Activated CD8-positive, alpha-beta memory T cell treated with anti-CD3 and anti-CD28 coated beads, Interleukin-2, amount 50 U/mL, for 48 hours (primary cell): ENCODE data around the gene PLOD3.
"Not testable (repeated sequence)": the region's sequence is repeated elsewhere in the genome, so short reads cannot be mapped to it uniquely, and the experiment has no call there.

Experiments
- DNase-seq: peaks from one replicate; pipeline ENCODE4 v3.0.0-alpha.2; 2020

The PLOD3 gene

GRCh38 chr7:101208794-101209193, 8.6 kb downstream of the PLOD3 start:
- DNase-seq, result no peak

DNA sequence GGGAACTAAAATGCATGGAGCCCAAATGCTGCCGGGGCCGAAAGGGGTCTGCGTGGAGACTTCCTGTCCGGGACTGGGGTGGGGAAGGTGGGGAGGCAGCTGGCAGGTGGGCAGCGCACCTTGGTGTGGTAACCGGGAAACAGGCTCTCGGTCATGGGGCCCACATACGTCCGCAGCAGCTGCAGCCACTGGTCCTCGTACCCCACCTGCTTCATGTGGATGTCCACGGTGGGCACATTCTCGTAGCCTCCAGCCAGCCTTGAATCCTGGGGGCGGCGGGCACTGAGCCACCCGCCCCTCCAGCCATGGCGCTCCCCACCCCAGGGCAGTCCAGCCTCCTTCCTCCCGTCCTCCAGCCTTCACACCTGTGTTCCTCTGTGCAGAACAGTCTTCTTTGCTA, 9.9 kb downstream of the PLOD3 start:
- DNase-seq, result no peak

DNA sequence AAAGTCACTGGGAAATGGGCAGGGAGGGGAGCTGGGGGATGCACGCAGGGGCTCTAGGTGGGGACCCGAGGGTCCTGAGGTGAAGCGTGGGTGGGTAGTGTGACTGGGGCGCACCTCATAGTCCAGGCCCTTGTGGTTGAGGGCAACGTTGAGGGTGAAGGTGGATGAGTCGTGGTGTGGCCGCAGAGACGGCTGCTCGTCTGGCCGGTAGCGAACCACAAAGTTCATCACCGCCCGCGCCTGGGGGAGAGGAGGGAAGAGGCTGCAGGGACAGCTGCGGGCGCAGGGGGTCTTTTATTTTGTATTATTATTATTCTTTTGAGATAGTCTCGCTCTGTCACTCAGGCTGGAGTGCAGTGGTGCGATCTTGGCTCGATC, 10.7 kb downstream of the PLOD3 start:
- DNase-seq, result no peak

- no peak for DNase-seq
Measured at GRCh38 chr7:101205901-101206664, 11.3 kb downstream of the PLOD3 start.

GRCh38 chr7:101203740-101204738, 13.3 kb downstream of the PLOD3 start:
- not testable (repeated sequence) for DNase-seq

DNA sequence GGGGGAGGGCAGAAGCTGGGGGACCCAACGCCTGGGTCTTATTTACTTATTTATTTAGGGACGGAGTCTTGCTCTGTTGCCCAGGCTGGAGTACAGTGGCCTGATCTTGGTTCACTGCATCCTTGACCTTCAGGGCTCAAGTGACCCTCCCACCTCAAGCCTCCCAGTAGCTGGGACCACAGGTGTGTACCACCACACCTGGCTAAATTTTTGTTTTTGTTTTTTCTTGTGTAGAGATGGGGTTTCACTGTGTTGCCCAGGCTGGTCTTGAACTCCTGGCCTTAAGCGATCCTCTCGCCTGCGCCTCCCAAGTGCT, 14.8 kb downstream of the PLOD3 start:
- DNase-seq, result no peak

- no peak for DNase-seq
Measured at GRCh38 chr7:101201695-101202602, 15.4 kb downstream of the PLOD3 start.

GRCh38 chr7:101200862-101201599, 16.4 kb downstream of the PLOD3 start, which contains the start of gene MOGAT3:
MOGAT3 (minus strand) TSS chr7:101201036; CDS start chr7:101200854, 182 bp downstream.
- DNase-seq, result no peak

DNA sequence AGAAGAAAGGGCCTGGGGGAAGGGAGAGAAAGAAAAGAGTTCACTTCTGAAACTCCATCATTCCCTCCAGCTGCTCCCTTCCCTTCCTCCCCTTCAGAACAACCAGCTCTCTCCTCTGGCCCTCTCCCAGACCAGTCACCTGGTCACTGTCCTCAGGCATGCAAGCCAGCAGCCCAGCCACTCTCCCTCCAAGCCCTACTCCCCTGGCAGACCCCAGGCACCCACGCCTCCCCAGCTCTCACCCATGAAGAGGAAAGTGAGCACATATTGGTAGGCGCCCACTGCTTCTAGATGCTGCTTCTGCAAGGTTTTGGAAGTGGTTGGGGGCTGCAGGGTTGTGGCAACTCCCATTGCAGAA, 16.9 kb downstream of the PLOD3 start:
- DNase-seq, result no peak

DNA sequence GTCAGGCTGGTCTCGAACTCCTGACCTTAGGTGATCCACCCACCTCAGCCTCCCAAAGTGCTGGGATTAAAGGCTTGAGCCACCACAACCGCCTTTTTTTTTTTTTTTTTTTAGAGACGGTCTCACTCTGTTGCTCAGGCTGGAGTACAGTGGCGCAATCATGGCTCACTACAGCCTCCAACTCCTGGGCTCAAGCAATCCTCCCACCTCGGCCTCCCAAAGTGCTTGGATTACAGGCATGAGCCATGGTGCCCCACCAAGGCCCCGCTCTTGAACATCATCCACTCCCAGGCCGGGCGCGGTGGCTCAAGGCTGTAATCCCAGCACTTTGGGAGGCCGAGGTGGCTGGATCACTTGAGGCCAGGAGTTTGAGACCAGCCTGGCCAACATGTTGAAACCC, 17.9 kb downstream of the PLOD3 start:
- not testable (repeated sequence) for DNase-seq

DNA sequence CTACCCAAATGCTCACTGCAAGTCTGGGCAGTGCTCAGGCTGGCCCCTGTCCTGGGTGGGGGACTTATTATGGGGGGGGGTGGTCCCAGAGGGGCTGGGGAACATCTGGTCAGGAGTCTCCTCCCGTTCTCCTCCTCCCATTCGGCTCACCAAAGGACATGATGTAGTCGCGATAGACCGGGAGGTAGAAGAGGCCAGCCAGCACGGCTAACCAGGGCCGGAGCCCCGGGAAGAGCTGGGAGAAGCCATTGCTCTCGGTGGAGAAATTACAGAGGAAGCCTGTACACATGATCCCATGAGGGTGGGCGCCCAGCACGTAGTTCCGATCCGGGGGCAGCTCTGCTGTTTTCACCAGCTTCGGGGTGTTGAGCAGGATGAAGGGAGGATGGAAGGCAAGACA, 18.9 kb downstream of the PLOD3 start:
- no peak for DNase-seq

DNA sequence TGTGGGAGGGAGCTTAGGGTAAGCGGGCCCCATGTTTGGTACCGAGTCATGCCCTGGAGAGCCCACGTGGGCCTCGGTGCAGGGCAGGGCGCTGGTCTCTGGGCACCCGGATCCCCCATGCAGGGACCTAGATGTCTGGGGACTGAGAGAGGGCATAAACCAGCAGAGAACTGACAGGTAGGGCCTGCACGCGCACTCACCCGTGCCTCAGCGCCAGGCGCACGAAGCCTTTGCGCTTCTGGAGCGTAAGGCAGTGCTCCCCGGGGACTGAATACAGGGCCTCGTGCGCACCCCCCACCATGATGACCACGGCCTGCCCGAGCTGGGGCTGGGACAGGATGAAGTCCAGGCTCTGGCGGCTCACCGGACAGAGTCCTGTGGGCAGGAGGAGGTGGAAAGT, 19.4 kb downstream of the PLOD3 start:
- DNase-seq, result no peak

DNA sequence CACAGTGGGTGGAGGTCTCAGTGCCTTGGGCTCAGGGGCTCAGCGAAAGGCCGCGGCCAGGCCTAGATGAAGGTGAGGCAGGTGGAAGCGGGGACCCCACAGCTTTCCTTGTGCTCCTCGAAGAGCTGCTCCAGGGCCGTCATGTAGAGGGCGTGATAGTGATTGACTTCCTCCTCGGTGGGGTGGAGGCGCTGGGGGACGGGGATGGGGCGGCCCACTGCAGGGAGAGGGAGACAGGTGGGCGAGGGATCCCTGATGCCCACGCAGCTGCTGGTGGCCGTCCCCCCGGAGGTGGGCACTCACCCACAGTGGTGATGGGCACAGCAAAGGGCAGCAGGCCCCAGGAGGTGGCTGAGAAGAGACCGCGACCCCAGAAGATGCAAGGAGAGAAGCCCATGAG, 21.5 kb downstream of the PLOD3 start:
- no peak for DNase-seq

DNA sequence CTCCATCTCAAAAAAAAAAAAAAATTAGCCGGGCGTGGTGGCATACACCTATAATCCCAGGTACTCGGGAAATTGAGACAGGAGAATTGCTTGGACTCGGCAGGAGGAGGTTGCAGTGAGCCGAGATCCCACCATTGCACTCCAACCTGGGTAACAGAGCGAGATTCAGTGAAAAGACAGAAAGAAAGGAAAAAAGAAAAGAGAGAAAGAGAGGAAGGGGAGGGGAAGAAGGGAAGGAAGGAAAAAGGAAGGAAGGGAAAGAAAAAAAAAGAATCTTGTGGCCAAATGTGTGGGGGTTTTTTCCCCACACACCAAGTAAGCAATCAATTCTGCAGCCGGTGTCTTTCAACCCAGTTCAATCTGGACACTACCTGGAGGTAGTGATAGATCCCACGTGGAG, 28.3 kb downstream of the PLOD3 start:
- DNase-seq, result no peak

DNA sequence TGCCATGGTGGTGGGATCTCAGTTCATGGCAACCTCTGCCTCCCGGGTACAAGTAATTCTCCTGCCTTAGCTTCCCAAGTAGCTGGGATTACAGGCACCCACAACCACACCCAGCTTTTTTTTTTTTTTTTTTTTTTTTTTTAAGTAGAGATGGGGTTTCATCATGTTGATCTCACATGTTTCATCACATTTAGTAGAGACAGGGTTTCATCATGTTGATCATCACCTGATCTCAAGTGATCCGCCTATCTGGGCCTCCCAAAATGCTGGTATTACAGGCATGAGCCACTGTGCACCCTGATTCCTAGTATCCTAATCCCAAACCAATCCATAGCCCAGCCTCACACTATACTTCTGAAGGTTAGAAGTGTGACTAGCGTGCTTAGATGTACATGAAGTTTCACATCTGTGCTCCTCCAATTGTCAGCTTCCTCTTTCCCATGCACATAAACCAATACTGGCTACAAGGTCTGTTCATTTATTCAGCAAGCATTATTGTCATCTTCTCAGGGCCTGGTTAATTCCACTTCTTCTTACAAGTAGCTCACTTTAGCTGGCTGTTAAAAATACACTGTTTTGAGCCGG, 30.4 kb downstream of the PLOD3 start:
- DNase-seq, result no peak

GRCh38 chr7:101186194-101186593, 31.2 kb downstream of the PLOD3 start:
- DNase-seq, result no peak

- DNase-seq, result no peak
Measured at GRCh38 chr7:101185258-101185839, 32.0 kb downstream of the PLOD3 start.

DNA sequence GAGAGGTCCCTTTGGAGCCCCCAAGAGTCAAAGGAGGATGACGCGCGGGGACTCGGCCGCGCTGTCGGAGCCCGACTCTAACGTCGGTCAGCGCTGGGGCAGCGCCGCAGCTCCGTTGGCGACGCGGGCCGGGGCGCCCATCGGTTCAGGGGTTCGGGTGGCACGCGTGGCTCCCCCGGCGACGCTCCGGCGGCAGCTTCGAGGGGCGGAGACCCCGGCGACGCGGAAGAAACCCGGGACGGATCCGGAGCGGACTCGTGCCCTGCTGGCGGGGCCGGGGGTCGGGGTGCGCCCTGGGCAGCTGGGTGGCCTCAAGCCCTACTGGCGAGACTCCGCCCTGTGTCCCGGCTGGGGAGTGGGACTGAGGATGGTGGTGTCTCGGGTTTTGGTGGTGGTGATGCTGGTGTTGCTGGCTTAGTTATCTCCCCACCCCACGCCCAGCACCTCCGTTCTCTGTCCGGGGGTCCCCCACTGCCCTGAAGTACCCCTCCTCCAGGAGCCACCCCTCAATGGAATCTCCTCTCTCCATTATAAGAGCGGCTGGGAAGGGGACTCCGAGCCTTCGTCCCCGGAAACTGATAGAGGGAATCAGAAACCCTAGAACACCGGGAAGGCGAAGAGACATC, 37.1 kb downstream of the PLOD3 start, which contains the start of gene NAT16:
Gene NAT16, minus strand, starts transcription at position 164 of the 626 bp plus-strand sequence. CDS start 5,486 bp downstream, outside the sequence.
- no peak for DNase-seq

DNA sequence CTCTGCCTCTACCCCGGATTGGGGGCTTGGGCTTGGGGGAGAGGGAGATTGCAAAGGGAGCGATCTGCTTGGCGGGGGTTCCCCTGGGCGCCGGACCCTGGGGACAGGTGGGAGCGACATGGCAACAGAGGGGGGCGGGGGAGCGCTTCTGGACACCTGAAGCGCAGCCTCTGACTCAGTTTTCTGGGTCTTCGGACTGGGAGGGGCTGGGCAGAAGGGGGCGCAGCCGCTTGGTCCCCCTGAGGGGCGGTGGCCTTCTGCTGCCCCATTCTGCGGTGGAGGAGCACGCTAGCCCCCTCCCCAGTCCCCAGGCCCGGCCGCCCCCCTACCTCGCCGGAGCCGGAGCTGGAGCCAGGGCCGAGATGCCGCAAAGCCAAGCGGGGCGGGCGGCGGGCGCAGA, 37.7 kb downstream of the PLOD3 start:
- no peak for DNase-seq

- DNase-seq, result no peak
Measured at GRCh38 chr7:101179117-101179516, 38.3 kb downstream of the PLOD3 start.

DNA sequence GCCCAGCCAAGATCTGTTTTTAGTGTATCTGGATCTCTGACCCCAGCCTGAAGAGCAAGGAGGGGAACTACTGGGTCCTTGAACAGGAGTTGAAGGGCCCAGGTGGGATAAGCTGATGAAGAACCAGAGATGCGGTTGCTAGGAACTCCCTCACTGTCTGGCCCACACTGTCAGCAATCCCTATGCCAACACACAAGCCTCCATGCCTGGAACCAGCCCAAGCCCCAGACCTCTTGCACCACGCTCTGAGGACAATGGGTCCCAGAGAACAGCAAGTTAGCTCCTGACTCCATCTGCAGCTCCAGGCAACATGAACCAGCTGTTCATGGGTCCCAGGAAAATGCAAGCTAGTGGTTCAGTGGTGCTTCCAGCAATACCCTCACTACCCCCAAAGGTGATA, 39.7 kb downstream of the PLOD3 start:
- DNase-seq, result no peak
